KOPT-K1 (cell line): ENCODE data around the gene CCDC159.

Experiments
- H3K27ac ChIP-seq: fragments of 200-600 bp; sonication (generic); 2 replicates; pipeline ENCODE4 v1.5.1; 2016; ENCODE audit warnings: antibody characterized with exemption, mild to moderate bottlenecking, low read depth, low read length; ENCODE audit not compliant: poor library complexity, severe bottlenecking
- H3K36me3 ChIP-seq: fragments of 200-600 bp; sonication (generic); 2 replicates; pipeline ENCODE4 v1.5.1; 2017; ENCODE audit warnings: antibody characterized with exemption, mild to moderate bottlenecking, low read length, moderate library complexity; ENCODE audit not compliant: insufficient read depth
- H3K9me3 ChIP-seq: fragments of 200-600 bp; sonication (generic); 2 replicates; pipeline ENCODE4 v1.5.1; 2017; ENCODE audit warnings: antibody characterized with exemption, low read length, mild to moderate bottlenecking; ENCODE audit not compliant: insufficient read depth, poor library complexity, severe bottlenecking

CCDC159 gene

GRCh38 chr19:11387162-11388034, 41.1 kb downstream of the CCDC159 start:
- no peaks in the 10 kb centered on the region for H3K36me3 ChIP-seq
- no peak overlapping the region for H3K27ac ChIP-seq

GRCh38 chr19:11390359-11390758, 44.0 kb downstream of the CCDC159 start:
- Histone ChIP-seq H3K36me3 (no peaks in the 10 kb centered on the region), H3K27ac (no peak overlapping the region), H3K9me3 (no peaks in the 10 kb centered on the region)

More at GRCh38 chr19:11387162-11388034, 41.1 kb downstream of the CCDC159 start:
- H3K9me3 ChIP-seq = no peaks in the 10 kb centered on the region

GRCh38 chr19:11390933-11391680, 44.8 kb downstream of the CCDC159 start:
- Histone ChIP-seq H3K9me3 (no peaks in the 10 kb centered on the region), H3K27ac (no peak overlapping the region), H3K36me3 (no peaks in the 10 kb centered on the region)

GRCh38 chr19:11397089-11397610, 50.8 kb downstream of the CCDC159 start:
- Histone ChIP-seq H3K36me3 (no peaks in the 10 kb centered on the region), H3K27ac (no peak overlapping the region), H3K9me3 (no peaks in the 10 kb centered on the region)

- no peak overlapping the region for H3K27ac ChIP-seq
- no peaks in the 10 kb centered on the region for H3K36me3 ChIP-seq
- no peaks in the 10 kb centered on the region for H3K9me3 ChIP-seq
Measured at GRCh38 chr19:11399667-11400066, 53.3 kb downstream of the CCDC159 start.

GRCh38 chr19:11400798-11401197, 54.5 kb downstream of the CCDC159 start:
- H3K27ac ChIP-seq = no peak overlapping the region
- H3K9me3 ChIP-seq = no peaks in the 10 kb centered on the region
- H3K36me3 ChIP-seq = no peaks in the 10 kb centered on the region

- no peaks in the 10 kb centered on the region for H3K36me3 ChIP-seq
- H3K27ac ChIP-seq = no peak overlapping the region
- no peaks in the 10 kb centered on the region for H3K9me3 ChIP-seq
Measured at GRCh38 chr19:11401808-11402543, 55.7 kb downstream of the CCDC159 start.
